Stimulated activated CD4-positive, alpha-beta T cell treated with anti-CD3 and anti-CD28 coated beads, Interleukin-12 subunit alpha, Interleukin-12 subunit beta, amount 100 ng/mL, for 48 hours (primary cell): Measurements from ENCODE around the gene LGR6.
"Not testable (repeated sequence)": the region's sequence is repeated elsewhere in the genome, so short reads cannot be mapped to it uniquely, and the experiment has no call there.

Experiments
- DNase-seq, 3 donors: peaks; one replicate each; pipeline ENCODE4 v3.0.0-alpha.2; 2020; ENCODE audit warnings: low read depth in 2 of 3, low spot score in 1 of 3

LGR6 gene

DNA sequence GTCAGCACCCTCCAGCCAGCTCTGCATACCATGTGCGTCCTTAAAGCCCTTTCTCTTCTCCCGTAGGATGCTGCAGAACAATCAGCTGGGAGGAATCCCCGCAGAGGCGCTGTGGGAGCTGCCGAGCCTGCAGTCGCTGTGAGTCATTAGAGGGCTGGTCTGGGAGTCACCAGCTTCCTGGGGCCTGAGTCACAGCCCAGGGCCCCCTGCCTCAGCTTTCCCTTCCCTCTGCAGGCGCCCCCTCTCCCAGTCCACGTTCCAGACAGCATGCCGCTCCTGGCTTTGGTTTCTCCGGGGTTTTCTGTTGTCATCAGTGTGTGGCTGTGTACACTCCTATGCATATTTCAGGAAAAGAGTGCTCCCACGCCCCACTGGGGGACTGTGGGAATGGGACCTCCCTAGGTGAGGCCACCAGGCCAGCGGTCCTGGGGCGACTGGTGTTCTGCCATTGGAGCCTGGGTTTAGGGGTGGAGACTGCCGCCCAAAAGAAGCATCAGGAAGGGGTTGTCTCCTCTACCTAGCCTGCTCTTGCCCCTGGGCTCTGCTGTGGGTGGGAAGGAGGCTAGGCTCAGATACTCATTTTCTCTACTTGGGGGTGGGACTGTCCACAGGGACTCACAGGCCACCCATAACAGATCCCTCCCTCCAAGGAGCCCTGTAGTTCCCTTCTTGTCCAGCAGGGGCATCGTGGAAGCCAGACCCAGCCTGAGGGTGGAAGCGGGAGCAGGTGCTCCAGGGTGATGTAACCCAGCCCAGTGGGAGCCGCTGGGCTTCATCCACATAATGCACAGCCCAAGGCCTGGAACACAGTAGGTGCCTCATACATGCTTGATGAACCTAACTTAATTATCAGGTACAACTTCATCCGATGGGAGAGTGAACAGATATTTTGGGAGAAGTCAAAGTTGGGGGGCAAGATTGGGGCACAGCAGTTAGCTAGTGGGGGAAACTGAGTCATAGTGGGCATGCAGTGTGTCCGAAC, 42.5 kb downstream of the LGR6 start:
- DNase-seq: peak; percentile 61 to 75 (median 67)

DNA sequence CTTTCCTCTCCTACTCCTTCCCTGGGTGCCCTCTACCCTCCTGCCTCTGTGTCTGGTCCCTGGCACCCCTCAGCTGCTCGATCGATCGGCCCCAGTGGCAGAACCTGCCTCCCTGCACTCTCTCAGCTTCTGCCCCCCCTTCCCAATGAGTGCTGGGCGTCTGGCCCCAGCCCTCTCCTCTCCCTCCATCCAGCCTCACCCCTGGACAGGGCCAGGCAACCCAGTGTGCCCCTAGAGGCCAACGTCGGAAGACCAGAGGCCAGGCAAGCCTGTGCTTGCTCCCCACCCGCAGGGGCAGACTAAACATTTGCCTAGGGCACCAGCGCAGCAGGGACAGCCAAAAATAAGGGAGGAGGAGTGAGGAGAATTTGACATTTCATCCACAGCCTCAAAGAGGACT, 43.5 kb downstream of the LGR6 start:
- peak; percentile 8 to 19 (median 18) for DNase-seq

DNA sequence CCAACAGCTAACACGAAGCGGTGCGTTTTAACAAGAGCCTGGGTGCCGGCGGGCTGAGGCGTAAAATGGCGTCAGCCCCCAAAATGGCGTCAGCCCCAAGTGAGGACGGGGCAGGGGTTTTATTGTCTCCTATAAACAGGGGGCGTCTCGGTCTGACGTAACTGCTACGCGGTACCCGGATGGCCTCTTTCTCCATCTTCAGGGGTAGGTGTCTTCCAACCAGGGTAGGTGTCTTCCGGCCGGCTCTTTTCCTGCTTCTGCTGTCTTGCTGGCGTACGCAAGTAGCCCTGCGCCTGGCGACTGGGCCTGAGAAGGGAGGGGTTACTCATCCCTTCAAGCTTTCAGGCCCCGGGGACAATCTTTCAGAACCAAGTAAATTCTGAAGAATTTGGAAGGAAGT, 45.3 kb downstream of the LGR6 start:
- DNase-seq: no peak

DNA sequence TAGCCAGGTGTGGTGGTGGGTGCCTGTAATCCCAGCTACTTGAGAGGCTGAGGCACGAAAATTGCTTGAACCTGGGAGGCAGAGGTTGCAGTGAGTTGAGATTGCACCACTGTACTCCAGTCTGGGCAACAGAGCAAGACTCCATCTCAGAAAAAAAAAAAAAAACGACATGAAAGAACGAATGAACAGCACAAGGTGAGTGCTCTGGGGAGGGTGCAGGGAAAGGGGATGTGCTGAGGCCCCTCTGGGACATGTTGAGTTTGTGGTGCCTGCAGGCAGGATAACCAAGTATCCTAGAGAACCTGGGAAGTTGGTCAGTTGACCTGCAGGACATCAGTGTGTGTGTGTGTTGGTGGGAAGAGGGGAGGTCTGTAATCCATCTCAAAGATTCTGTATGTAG, 46.6 kb downstream of the LGR6 start:
- not testable (repeated sequence) for DNase-seq

DNA sequence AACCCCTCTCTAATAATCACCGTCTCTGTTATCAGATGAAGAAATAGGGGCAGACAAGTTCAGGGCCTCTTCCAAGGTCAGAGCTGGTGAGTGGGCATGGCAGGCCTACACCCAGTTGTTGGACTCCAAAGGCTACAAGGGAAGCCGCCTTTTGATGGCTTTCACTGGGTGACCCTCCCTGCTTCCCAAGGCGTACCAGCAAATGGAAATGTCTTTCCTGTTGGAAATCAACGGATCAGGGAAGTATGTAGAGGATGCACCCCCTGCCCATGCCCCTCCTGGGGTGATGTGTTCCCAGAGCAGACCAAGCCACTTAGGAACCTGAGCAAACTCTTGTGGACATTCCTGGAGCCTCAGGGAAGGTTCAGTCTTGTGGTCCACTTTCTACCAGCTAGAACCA, 47.4 kb downstream of the LGR6 start:
- DNase-seq: no peak

DNA sequence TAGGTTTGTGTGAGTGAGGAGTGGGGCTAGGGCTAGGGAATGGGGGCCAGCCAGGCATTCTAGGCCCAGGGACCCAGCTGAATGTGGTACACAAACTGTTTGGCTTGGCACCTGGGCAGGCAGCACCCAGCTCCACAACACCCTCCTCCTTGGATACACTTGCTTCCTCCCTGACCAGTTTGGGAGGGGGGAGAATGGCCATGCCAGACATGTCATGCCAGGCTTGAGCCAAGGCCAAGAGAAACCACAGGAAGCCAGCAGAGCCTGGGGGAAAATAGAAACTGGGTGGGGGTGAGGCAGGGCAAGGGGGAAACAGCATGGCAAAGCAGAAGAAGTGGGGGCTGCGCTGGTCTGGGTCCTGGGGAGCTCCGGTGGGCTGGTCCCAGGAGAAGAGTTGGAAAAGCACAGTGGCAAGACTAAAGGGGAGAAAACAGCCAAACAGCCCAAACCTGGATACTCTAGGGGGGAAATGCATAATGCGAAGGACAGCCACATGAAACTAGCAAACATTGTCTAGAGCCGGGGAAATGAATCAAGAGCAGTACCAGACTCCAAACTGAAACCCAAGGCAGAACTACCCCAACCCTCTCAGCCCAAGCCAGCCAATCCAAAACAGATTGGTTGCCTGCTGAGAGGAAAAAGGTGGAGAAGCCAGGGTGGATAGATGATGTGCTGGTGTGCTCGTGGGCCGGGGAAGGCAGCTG, 47.9 kb downstream of the LGR6 start:
- no peak for DNase-seq

DNA sequence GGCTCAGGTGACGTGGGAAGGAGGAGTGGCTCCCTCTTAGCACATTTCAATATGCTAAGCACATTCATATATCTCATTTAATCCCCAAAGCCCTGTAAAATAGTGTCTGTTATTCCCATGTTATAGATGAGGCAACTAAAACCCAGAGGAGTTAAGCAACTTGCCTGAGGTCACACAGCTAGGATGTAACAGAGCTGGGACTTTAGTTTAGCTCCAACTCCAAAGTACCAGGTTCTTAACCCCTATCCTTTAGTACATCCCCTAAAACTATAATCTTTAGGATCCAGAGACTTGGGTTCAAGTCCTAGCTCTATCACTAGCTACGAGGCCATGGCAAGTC, 48.5 kb downstream of the LGR6 start:
- DNase-seq: no peak

DNA sequence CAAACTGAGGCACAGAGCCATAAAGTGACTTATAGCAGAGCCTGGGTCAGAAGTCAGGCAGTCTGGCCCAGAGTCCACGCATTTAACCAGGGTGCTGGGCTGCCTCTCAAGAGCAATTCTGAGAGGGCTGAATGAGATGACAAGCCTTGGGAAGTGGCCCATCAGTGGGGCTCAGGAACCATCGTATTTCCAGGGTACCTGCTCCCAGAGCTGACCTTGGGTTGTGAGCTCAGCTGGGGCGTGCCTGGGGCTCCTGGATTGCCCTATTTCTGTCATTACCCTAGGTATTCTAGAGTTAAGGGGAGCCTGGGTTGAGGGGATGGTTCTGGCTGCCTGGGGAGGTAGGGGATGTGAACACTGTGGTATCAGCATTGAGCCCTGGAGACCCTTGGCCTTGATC, 49.4 kb downstream of the LGR6 start:
- no peak for DNase-seq

DNA sequence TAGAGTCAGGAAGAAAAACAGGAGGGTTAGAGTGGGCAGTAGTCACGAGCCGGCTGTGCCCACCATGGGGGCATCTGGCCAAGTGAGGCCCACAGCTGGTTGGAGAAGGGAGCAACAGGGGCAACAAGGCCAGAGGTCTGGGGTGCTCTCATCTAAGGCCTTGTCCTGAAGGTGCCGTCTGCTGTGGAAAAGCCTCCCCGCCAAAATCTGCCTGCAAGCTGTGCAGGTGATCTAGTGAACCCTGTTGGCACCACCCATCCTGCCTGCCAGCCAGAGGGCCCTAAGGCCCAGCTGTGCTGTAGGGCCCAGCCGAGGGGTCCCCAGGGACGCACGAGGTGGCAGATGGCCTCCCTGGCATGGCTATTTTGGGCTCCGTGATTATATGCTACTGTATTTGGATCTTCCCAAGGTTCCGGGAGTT, 51.3 kb downstream of the LGR6 start:
- no peak for DNase-seq

DNA sequence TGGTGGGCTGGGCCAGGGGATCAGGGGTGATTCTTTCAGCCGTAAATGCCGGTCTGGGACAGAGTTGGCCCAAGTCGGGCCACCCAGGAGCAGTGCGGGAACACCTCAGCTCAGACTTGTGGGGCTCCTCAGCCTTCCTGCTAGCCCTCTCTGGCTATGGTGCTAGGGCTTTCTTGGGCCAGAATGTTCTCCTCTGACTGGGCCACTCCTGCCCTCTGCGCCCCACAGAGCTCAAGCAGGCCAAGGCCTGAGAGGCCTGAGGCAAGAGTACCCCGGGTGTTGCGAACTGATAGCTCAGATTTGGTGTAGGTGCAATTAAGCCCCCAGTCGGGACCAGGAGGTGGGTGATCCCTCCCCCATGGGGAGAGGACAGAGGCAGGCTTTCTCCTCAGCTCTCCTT, 51.8 kb downstream of the LGR6 start:
- DNase-seq: no peak

DNA sequence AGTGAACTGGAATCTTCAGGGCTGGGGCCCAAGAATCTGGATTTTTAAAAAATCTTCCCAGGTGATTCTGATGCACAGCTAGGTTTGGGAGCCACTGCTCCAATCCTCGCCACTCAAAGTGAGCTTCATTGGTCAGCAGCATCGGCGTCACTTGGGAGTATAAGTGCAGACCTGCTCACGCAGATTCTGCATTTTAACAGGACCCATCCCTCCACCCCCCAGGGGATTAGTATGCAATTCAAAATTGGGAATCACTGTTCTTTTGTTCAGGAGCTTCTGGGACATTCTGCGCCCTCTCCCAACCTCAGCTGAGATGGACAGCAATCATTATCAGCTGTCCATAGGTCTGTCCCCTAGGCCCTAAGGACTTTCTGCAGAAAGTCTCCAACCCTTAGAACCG, 53.5 kb downstream of the LGR6 start:
- no peak for DNase-seq

DNA sequence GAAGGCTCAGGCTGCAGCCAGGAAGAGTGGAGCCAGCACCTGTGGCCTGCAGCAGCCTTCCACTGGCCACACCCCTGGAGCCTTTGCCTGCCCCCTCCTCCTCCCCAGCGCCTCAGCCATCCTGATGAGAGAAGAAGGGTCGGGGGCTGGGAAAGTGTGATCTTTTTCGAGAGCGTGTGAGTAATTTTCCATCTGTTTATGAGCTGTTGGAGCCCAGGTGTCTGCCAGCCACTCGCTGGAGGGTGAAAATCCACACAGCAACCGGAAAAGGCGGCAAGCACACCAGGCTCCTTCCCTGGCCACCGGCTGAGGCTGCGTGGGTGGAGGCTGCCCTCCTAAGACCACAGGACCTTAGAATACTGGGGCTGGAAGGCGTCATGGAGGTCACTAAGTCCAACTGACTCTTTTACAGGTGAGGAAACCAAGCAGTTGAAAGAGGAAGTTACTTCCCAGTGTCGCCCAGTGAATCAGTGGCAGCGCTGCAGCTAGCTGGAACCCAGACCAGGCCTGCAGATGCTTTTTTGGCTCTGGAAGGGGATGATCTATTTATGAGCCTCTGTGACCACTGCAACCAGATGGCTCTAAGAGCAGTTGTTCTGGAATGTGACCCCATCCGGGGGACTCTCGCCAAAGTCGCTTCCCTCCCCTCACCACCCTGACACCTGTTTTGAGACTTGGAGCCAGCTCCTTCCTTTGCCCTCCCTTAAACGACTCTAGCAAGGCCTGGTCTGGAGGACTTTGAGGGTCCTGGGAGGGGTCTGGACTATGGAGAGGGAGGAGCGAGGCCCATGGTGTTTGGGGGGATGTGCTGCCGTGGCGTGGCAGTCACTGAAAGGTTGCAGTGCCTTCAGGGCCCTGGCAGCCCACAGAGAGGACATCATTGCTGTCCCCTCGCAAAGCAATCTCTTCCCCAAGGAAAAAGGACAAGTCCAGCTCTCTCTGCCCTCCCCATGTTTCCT, 54.5 kb downstream of the LGR6 start:
- no peak for DNase-seq

DNA sequence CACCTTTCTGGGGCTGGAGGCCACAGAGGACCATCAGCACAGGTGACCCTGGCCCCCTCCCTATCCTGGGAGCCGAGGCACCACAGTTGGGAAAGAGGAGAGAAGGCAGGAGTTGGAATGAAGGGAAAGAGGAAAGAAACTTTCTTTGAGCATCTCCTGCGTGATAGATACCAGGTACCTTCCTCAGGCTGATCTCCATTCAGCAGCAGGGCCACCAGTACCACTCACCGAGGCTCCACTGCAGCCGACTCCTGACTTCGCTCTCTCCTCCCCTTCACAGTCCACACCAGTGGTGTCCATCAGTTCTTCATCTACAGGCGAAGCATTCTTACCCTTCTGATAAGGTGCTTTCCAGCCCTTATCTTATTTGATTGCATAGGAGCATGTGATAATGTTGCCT, 55.3 kb downstream of the LGR6 start:
- DNase-seq: no peak

DNA sequence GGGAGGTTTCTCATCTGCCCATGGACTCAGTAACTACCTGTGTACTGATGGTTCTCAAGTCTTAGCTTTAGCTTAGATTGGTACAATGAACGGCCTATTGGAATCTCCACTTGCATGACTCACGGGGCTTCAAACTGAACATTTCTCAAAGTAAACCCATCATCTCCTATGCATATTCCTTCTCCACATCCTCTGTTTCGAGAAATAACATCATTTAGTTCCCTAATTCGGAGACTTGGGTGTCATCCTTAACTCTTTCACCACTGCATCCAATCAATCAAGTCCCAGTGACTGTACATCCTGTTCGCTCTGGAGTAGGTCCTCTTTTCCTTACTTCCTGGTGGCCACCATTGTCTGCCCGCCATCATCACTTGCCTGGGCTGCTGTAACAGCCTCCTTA, 55.8 kb downstream of the LGR6 start:
- no peak for DNase-seq

DNA sequence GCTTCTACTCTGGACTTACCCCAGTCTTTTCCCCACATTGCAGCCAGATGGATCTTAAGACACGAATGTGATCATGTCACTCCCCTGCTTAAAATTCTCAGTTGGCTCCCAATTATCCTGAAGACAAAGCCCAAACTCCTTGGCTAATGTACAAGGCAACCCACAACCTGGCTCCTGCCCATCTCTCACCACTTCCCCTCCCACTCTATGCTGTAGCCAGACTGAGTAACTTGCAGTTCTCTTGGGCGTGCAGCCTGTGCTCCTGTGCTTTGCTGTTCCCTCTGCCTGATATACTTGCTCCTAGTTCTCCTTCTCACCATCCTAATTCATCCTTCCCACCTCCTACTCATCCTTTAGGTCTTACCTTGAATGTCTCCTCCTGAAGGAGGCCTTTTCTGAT, 56.2 kb downstream of the LGR6 start:
- no peak for DNase-seq

DNA sequence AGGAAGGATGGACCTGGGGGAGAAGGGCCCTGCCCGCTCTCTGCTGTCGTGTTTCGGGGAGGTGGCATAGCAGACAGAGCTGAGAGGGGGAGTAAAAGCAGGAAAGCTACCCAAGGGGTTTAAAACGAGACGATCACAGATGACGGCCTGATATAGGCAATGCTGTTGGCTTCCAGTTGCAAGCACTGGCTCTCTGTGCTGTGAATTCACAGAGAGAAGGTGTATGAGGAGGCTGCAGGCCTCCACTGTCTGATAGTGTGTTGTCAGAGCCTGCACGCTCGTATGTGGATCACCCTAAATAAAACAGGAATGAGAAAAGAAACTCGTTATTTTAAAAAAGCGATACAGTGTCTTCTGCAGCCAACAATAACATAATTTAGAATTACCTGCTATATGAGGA, 57.4 kb downstream of the LGR6 start:
- DNase-seq: no peak

DNA sequence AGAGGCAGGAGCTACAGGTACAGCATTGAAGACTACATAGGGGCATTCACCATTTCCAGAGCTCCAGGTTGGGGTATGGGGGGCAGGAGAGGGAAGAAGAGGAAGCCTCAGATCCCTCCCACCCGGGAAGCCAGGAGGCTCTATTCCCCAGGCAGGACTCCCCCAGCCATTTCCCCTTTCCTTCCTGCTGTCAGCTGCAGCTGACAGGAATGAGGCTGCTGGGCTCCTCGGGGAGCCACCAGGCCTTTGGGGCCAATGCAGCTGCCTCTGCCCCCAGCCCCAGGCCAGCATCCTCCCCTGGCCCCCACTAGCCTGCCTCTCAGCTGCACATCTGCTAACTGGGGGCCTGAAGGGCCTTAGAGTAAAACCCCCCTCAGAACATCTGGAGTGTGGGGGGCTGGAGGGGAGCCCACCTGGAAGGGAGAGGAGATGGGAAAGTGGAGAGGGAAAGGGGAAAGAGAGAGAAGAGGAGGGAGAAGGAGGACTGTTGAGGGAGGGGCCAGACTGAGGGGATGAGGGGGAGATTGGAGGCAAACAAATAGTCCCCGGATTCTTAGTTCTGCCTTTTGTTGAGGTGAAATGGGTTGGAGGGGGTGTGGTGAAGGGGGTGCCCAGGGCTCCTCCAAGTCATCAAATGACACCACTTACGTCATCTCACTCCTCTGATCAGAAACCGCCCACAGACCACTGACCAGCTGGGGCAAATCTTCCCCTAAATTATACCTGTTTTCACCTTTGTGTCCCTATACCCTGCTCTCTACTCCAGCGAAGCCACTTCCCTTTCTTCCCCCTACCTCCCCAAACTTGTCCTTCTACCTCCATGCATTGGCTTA, 58.0 kb downstream of the LGR6 start:
- DNase-seq: no peak

DNA sequence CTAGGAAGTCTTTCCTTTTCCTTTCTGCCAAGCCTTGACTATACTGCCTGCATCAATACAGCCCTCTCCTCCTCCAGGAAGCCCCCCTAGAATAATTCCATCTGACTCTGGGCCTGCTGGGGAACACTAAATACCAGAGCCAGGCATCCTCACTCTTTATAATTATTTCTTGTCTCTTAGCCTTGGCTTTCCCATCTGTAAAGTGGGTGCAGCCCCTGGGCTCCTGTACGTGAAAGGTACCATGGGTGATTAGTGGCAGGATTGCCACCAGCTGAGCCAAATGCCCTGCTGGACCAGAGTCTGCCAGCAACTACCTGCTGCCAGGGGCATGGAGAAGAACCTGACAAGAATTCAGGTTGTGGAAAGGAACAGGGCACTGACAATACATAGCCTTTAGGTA, 58.7 kb downstream of the LGR6 start:
- DNase-seq: no peak

DNA sequence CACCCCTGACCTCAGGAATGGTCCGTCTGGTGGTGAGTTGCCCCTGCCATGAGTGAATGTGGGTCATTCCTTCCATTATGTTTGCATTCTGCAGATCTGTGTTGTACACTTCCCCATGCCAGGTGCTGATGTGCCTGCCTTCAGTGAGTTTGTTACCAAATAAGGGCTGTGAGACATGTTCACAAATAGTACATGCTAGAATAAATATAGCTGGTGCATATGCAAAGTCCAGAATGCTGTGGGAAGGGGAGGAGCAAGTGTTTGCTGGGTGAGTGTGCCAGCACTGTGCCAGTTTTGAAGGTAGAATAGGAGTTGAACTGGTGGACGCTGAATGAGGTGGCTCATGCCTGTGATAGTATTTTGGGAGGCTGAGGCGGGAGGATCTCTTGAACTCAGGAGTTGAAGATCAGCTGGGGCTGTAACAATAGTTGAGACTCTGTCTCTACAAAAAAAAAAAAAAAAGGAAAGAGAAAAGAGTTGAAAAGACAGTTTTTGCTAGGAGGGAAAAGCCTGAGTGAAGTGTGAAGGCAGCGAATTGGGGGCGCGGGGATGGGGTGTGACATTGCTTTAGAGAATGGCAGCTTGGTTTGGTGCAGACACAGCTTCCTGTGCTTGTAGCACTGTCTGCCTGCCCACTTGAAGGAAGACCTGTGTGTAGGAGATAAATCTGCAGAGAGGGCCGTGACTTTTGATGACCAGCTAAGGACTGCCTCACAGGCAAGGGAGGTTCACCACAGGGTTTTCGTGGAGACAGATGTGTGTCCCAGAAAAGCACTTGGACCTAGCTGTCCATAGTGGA, 61.1 kb downstream of the LGR6 start:
- DNase-seq: no peak

DNA sequence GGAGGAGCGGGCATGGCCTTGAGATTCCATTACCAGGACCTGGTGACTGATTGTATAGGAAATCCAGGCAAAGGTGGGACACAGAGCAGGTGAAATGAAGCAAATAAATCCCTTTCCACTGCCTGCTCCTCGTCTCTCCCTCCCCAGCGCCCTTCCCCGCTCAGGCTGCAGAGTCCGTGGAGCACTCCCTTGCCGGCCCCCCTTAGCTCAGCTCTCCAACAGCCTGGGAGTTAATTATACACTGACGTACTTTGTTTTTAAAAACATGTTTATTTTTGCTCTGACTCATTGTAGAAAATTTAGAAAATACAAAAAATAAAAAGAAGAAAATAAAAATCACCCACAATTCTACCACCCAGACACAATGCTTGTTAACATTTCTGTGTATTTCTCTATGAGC, 61.7 kb downstream of the LGR6 start:
- DNase-seq: no peak
